A549 (cell line): ENCODE measurements around the gene PPP2R5B. TPM values are rescaled to one million over a fixed set of nuclear protein-coding genes. Genes with fewer than 3 reads are reported as not detected.
"Not testable (repeated sequence)": the region's sequence is repeated elsewhere in the genome, so short reads cannot be mapped to it uniquely, and the experiment has no call there.

Source experiments
- ATAC-seq, 2 experiments: fragments of 200-7000 bp in 1 of 2; fragments of >200 bp in 1 of 2; cut with Nextera tagmentation in 1 of 2; cut with Tn5 transposase in 1 of 2; 3 replicates each; pipeline versions ENCODE4 v1.8.0 to v1.9.1; 2018 to 2020; ENCODE audit warnings: mild to moderate bottlenecking in 1 of 2, moderate library complexity in 1 of 2
- CTCF ChIA-PET: fragments of 300-600 bp; sonication (Branson Sonifier 250); formaldehyde crosslinking; extraction: SDS; loops from one replicate; lab custom pipeline; 2021; ENCODE audit warnings: antibody characterized with exemption, inconsistent platforms; lab: Yijun Ruan, JAX
- POLR2A ChIA-PET: fragments of 350-600 bp; formaldehyde crosslinking; extraction: SDS; loops from one replicate; lab custom pipeline; 2021; ENCODE audit warnings: antibody characterized with exemption, inconsistent platforms; lab: Yijun Ruan, JAX
- DNase-seq, 2 experiments: peaks; one replicate each; pipeline versions ENCODE4 v3.0.0 to v3.0.0-alpha.2; 2011 to 2016; ENCODE audit warnings: low read depth in 1 of 2, low spot score in 1 of 2
- FAIRE-seq: peaks from 2 replicates; lab custom pipeline; 2011; peaks lifted over from hg19 to GRCh38; lab: Jason Lieb, UNC
- H3K27ac ChIP-seq, 2 experiments: fragments of >200 bp; sonication (Bioruptor Twin); formaldehyde crosslinking; 3 replicates each; pipeline ENCODE4 v1.5.1; 2016 to 2017
- H3K4me1 ChIP-seq: fragments of >200 bp; sonication (Bioruptor Twin); formaldehyde crosslinking; 3 replicates; pipeline ENCODE4 v1.6.1; 2016
- H3K4me2 ChIP-seq: fragments of >200 bp; sonication (Bioruptor Twin); formaldehyde crosslinking; 3 replicates; pipeline ENCODE4 v1.6.1; 2016
- H3K4me3 ChIP-seq: fragments of >200 bp; sonication (Bioruptor Twin); formaldehyde crosslinking; 3 replicates; pipeline ENCODE4 v1.5.1; 2016
- H3K9me3 ChIP-seq: fragments of >200 bp; sonication (Bioruptor Twin); formaldehyde crosslinking; 3 replicates; pipeline ENCODE4 v1.6.1; 2016
- CBX2 ChIP-seq: fragments of 200-600 bp; sonication (generic); IDR thresholded peaks from 2 replicates; pipeline ENCODE4 v1.6.1; 2016; ENCODE audit warnings: low read depth, mild to moderate bottlenecking, borderline replicate concordance
- EHMT2 ChIP-seq: fragments of 200-600 bp; sonication (generic); IDR thresholded peaks from 2 replicates; pipeline ENCODE4 v1.6.1; 2016; ENCODE audit warnings: antibody characterized with exemption, low read depth, mild to moderate bottlenecking, moderate library complexity
- ESRRA ChIP-seq: fragments of 150-350 bp; IDR thresholded peaks from 2 replicates; pipeline ENCODE4 v1.6.1; 2014; ENCODE audit warnings: mild to moderate bottlenecking, low read length, borderline replicate concordance
- PHF8 ChIP-seq: fragments of 200-600 bp; sonication (generic); IDR thresholded peaks from 2 replicates; pipeline ENCODE4 v1.6.1; 2016; ENCODE audit warnings: low read depth, mild to moderate bottlenecking, antibody characterized with exemption, moderate library complexity, borderline replicate concordance
- RNF2 ChIP-seq: fragments of 200-600 bp; sonication (generic); IDR thresholded peaks from 2 replicates; pipeline ENCODE4 v1.6.1; 2016; ENCODE audit warnings: low read depth, mild to moderate bottlenecking, antibody characterized with exemption, moderate library complexity, borderline replicate concordance
- SMC3 ChIP-seq: fragments of >200 bp; sonication (Bioruptor Twin); formaldehyde crosslinking; IDR thresholded peaks from 3 replicates; pipeline ENCODE4 v1.6.1; 2018; ENCODE audit warnings: inconsistent platforms
- TP53 ChIP-seq: fragments of 250-450 bp; sonication (Bioruptor Pico); IDR thresholded peaks from 2 replicates; pipeline ENCODE4 v1.5.0; 2021; ENCODE audit warnings: mild to moderate bottlenecking, moderate library complexity
- USF2 ChIP-seq: fragments of 450-650 bp; IDR thresholded peaks from 2 replicates; pipeline ENCODE4 v1.6.1; 2014; ENCODE audit warnings: antibody characterized with exemption
- ZNF302 ChIP-seq: fragments of 250-450 bp; sonication (Bioruptor Pico); IDR thresholded peaks from 2 replicates; pipeline ENCODE4 v1.9.0; 2021; ENCODE audit warnings: inconsistent platforms, mild to moderate bottlenecking, moderate library complexity
- WGBS: methylation state at CpG from one replicate; pipeline ENCODE4 v1.1.6; 2017; ENCODE audit errors: missing lambda C conversion rate; 5-methylcytosine and 5-hydroxymethylcytosine counted together
- polyA plus RNA-seq, 4 experiments: library from polyadenylated mRNA; depleted of rRNA in 3 of 4; stranded (reverse); fragments of >200 nt; fragmentation: RNase III in 1 of 4; extraction: RNeasy Plus Mini Kit Qiagen cat#74134 plus additional on column Dnase treatment in 1 of 4; gene quantifications; 2 replicates in 3 of 4; 3 replicates in 1 of 4; pipeline ENCODE4 v1.2.3, GENCODE V29; 2011 to 2017
- small RNA-seq, 6 experiments: library from RNA; depleted of rRNA; stranded (forward); fragments of <200 nt; gene quantifications; one replicate each; pipeline ENCODE3, GENCODE V24; 2012
- TF ChIP-seq, protein P1 (sequence below): fragments of >200 bp; sonication (Bioruptor Twin); formaldehyde crosslinking; IDR thresholded peaks from 2 replicates; pipeline ENCODE4 v1.6.1; 2016
- TF ChIP-seq, protein P2 (sequence below): fragments of >200 bp; sonication (Bioruptor Twin); formaldehyde crosslinking; IDR thresholded peaks from 3 replicates; pipeline ENCODE4 v1.5.1; 2016

The PPP2R5B gene
- polyA plus RNA-seq, 2 of the 4 experiments (the other 2 are of a cell fraction), result 5.7 to 6.9 TPM

- TF ChIP-seq CBX2 (no peak), EHMT2 (no peak), USF2 (no peak)
Observed at GRCh38 chr11:64974124-64974523, 49.6 kb downstream of the PPP2R5B start (continued).

GRCh38 chr11:64976651-64977050 is 52.2 kb downstream of the PPP2R5B start:
- ChIA-PET CTCF (interaction anchor here (0.6 to 3.7 kb wide), 5 partner anchors 20 to 707 kb away, joined by 3 to 15 read pairs (median 5); partner anchors contain the start of gene BATF2), POLR2A (no interaction called here)
- H3K27ac ChIP-seq, result no peak overlapping the region
- TF ChIP-seq ZNF302 (CRISPR knock-in tag) (no peak), ESRRA (no peak), EHMT2 (no peak), RNF2 (no peak), PHF8 (no peak), TP53 (CRISPR knock-in tag) (no peak), SMC3 (no peak)
- TF ChIP-seq, protein P1, sequence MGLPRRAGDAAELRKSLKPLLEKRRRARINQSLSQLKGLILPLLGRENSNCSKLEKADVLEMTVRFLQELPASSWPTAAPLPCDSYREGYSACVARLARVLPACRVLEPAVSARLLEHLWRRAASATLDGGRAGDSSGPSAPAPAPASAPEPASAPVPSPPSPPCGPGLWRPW, result no peak
- TF ChIP-seq, protein P2, sequence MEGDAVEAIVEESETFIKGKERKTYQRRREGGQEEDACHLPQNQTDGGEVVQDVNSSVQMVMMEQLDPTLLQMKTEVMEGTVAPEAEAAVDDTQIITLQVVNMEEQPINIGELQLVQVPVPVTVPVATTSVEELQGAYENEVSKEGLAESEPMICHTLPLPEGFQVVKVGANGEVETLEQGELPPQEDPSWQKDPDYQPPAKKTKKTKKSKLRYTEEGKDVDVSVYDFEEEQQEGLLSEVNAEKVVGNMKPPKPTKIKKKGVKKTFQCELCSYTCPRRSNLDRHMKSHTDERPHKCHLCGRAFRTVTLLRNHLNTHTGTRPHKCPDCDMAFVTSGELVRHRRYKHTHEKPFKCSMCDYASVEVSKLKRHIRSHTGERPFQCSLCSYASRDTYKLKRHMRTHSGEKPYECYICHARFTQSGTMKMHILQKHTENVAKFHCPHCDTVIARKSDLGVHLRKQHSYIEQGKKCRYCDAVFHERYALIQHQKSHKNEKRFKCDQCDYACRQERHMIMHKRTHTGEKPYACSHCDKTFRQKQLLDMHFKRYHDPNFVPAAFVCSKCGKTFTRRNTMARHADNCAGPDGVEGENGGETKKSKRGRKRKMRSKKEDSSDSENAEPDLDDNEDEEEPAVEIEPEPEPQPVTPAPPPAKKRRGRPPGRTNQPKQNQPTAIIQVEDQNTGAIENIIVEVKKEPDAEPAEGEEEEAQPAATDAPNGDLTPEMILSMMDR, result no peak
- no peak overlapping the region for H3K4me3 ChIP-seq
- WGBS, result 45% methylated on average over 2 of the region's 2 CpGs
- H3K4me2 ChIP-seq, result no peak overlapping the region
- DNase-seq (no peak), ATAC-seq (no peak), FAIRE-seq (no peak)
- H3K4me1 ChIP-seq, result no peaks in the 10 kb centered on the region
- H3K9me3 ChIP-seq, result no peaks in the 10 kb centered on the region

DNA sequence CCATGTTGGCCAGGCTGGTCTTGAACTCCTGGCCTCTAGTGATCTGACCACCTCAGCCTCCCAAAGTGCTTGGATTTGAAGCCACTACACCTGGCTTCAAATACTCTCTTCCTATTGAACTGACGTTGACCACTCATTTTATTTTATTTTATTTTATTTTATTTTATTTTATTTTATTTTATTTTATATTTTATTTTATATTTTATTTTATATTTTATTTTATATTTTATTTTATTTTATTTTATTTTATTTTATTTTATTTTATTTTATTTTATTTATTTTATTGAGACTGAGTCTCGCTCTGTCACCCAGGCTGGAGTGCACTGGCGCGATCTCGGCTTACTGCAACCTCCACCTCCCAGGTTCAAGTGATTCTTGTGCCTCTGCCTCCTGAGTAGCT is 58.9 kb downstream of the PPP2R5B start:
- H3K27ac ChIP-seq, POLR2A ChIA-PET, H3K4me3 ChIP-seq, H3K4me1 ChIP-seq, H3K9me3 ChIP-seq, H3K4me2 ChIP-seq, ATAC-seq, DNase-seq, FAIRE-seq: not testable (repeated sequence)
- 73% methylated on average over 5 of the region's 5 CpGs for WGBS
- CTCF ChIA-PET, result interaction anchor here (0.8 to 1.4 kb wide), 3 partner anchors 10 to 31 kb away, joined by 3 to 5 read pairs (median 3); partner anchors contain the start of gene ARL2

Small RNA genes within 50 kb of the gene (small RNA-seq; reads per million reads assigned to genes)
- gene MIR6749, result 0 reads per million in 6 experiments
- 0 reads per million in 6 experiments for gene MIR6750

Other genes with a start within 250 kb of the PPP2R5B start
- gene NRXN2, start 201.5 kb upstream of the PPP2R5B start, polyA plus RNA-seq (2011; rRNA removed), result not detected in 2 replicates
- 0.04 to 0.17 TPM (median 0.07 TPM) in 3 replicates for gene NRXN2, start 201.5 kb upstream of the PPP2R5B start, polyA plus RNA-seq (2017; fragmentation: RNase III; extraction: RNeasy Plus Mini Kit Qiagen cat#74134 plus additional on column Dnase treatment)
- 0.88 and 0.95 TPM in 2 replicates for gene RASGRP2, start 180.5 kb upstream of the PPP2R5B start, polyA plus RNA-seq (2011; rRNA removed)
- gene RASGRP2, start 180.5 kb upstream of the PPP2R5B start, polyA plus RNA-seq (2017; fragmentation: RNase III; extraction: RNeasy Plus Mini Kit Qiagen cat#74134 plus additional on column Dnase treatment), result 0.89 to 1.1 TPM (median 0.94 TPM) in 3 replicates
- gene PYGM, start 164.7 kb upstream of the PPP2R5B start, polyA plus RNA-seq (2011; rRNA removed), result 0.22 and 0.40 TPM in 2 replicates
- gene PYGM, start 164.7 kb upstream of the PPP2R5B start, polyA plus RNA-seq (2017; fragmentation: RNase III; extraction: RNeasy Plus Mini Kit Qiagen cat#74134 plus additional on column Dnase treatment), result 0.23 to 0.51 TPM (median 0.39 TPM) in 3 replicates
- gene SF1, start 146.1 kb upstream of the PPP2R5B start, polyA plus RNA-seq (2011; rRNA removed), result 88.8 and 104 TPM in 2 replicates
- gene SF1, start 146.1 kb upstream of the PPP2R5B start, polyA plus RNA-seq (2017; fragmentation: RNase III; extraction: RNeasy Plus Mini Kit Qiagen cat#74134 plus additional on column Dnase treatment), result 268 to 341 TPM (median 310 TPM) in 3 replicates
- 9.4 and 10.2 TPM in 2 replicates for gene MAP4K2, start 121.5 kb upstream of the PPP2R5B start, polyA plus RNA-seq (2011; rRNA removed)
- 8.4 to 10.6 TPM (median 9.9 TPM) in 3 replicates for gene MAP4K2, start 121.5 kb upstream of the PPP2R5B start, polyA plus RNA-seq (2017; fragmentation: RNase III; extraction: RNeasy Plus Mini Kit Qiagen cat#74134 plus additional on column Dnase treatment)
- gene MEN1, start 114.1 kb upstream of the PPP2R5B start, polyA plus RNA-seq (2011; rRNA removed), result 17.0 and 18.5 TPM in 2 replicates
- gene MEN1, start 114.1 kb upstream of the PPP2R5B start, polyA plus RNA-seq (2017; fragmentation: RNase III; extraction: RNeasy Plus Mini Kit Qiagen cat#74134 plus additional on column Dnase treatment), result 30.2 to 35.5 TPM (median 34.7 TPM) in 3 replicates
- gene CDC42BPG, start 80.0 kb upstream of the PPP2R5B start, polyA plus RNA-seq (2011; rRNA removed), result 0.35 and 0.50 TPM in 2 replicates
- gene CDC42BPG, start 80.0 kb upstream of the PPP2R5B start, polyA plus RNA-seq (2017; fragmentation: RNase III; extraction: RNeasy Plus Mini Kit Qiagen cat#74134 plus additional on column Dnase treatment), result 1.0 to 1.1 TPM (median 1.0 TPM) in 3 replicates
- gene EHD1, start 46.1 kb upstream of the PPP2R5B start, polyA plus RNA-seq (2011; rRNA removed), result 25.9 and 27.7 TPM in 2 replicates
- gene EHD1, start 46.1 kb upstream of the PPP2R5B start, polyA plus RNA-seq (2017; fragmentation: RNase III; extraction: RNeasy Plus Mini Kit Qiagen cat#74134 plus additional on column Dnase treatment), result 37.8 to 52.4 TPM (median 43.4 TPM) in 3 replicates
- gene ATG2A, start 7.5 kb upstream of the PPP2R5B start, polyA plus RNA-seq (2011; rRNA removed), result 3.1 and 4.0 TPM in 2 replicates
- gene ATG2A, start 7.5 kb upstream of the PPP2R5B start, polyA plus RNA-seq (2017; fragmentation: RNase III; extraction: RNeasy Plus Mini Kit Qiagen cat#74134 plus additional on column Dnase treatment), result 10.7 to 13.4 TPM (median 12.8 TPM) in 3 replicates
- gene GPHA2, start 11.2 kb downstream of the PPP2R5B start, polyA plus RNA-seq (2011; rRNA removed), result not detected in 2 replicates
- gene GPHA2, start 11.2 kb downstream of the PPP2R5B start, polyA plus RNA-seq (2017; fragmentation: RNase III; extraction: RNeasy Plus Mini Kit Qiagen cat#74134 plus additional on column Dnase treatment), result not detected in 3 replicates
- 0.12 and 0.24 TPM in 2 replicates for gene MAJIN, start 47.4 kb downstream of the PPP2R5B start, polyA plus RNA-seq (2011; rRNA removed)
- not detected in 3 replicates for gene MAJIN, start 47.4 kb downstream of the PPP2R5B start, polyA plus RNA-seq (2017; fragmentation: RNase III; extraction: RNeasy Plus Mini Kit Qiagen cat#74134 plus additional on column Dnase treatment)
- gene BATF2, start 72.3 kb downstream of the PPP2R5B start, polyA plus RNA-seq (2011; rRNA removed), result 0.67 and 0.79 TPM in 2 replicates
- gene BATF2, start 72.3 kb downstream of the PPP2R5B start, polyA plus RNA-seq (2017; fragmentation: RNase III; extraction: RNeasy Plus Mini Kit Qiagen cat#74134 plus additional on column Dnase treatment), result 0.21 to 0.35 TPM (median 0.29 TPM) in 3 replicates
- 117 and 129 TPM in 2 replicates for gene ARL2, start 89.5 kb downstream of the PPP2R5B start, polyA plus RNA-seq (2011; rRNA removed)
- gene ARL2, start 89.5 kb downstream of the PPP2R5B start, polyA plus RNA-seq (2017; fragmentation: RNase III; extraction: RNeasy Plus Mini Kit Qiagen cat#74134 plus additional on column Dnase treatment), result 136 to 166 TPM (median 160 TPM) in 3 replicates
- gene SNX15, start 102.8 kb downstream of the PPP2R5B start, polyA plus RNA-seq (2011; rRNA removed), result 13.4 and 15.8 TPM in 2 replicates
- gene SNX15, start 102.8 kb downstream of the PPP2R5B start, polyA plus RNA-seq (2017; fragmentation: RNase III; extraction: RNeasy Plus Mini Kit Qiagen cat#74134 plus additional on column Dnase treatment), result 17.0 to 18.4 TPM (median 17.7 TPM) in 3 replicates
- gene SAC3D1, start 116.5 kb downstream of the PPP2R5B start, polyA plus RNA-seq (2011; rRNA removed), result 9.4 and 12.9 TPM in 2 replicates
- 29.0 to 31.0 TPM (median 30.4 TPM) in 3 replicates for gene SAC3D1, start 116.5 kb downstream of the PPP2R5B start, polyA plus RNA-seq (2017; fragmentation: RNase III; extraction: RNeasy Plus Mini Kit Qiagen cat#74134 plus additional on column Dnase treatment)
- gene NAALADL1, start 133.9 kb downstream of the PPP2R5B start, polyA plus RNA-seq (2011; rRNA removed), result not detected in 2 replicates
- not detected in 3 replicates for gene NAALADL1, start 133.9 kb downstream of the PPP2R5B start, polyA plus RNA-seq (2017; fragmentation: RNase III; extraction: RNeasy Plus Mini Kit Qiagen cat#74134 plus additional on column Dnase treatment)
- gene CDCA5, start 159.4 kb downstream of the PPP2R5B start, polyA plus RNA-seq (2011; rRNA removed), result 28.0 and 30.9 TPM in 2 replicates
- 43.1 to 46.0 TPM (median 44.1 TPM) in 3 replicates for gene CDCA5, start 159.4 kb downstream of the PPP2R5B start, polyA plus RNA-seq (2017; fragmentation: RNase III; extraction: RNeasy Plus Mini Kit Qiagen cat#74134 plus additional on column Dnase treatment)
- 27.7 and 30.1 TPM in 2 replicates for gene ZFPL1, start 159.5 kb downstream of the PPP2R5B start, polyA plus RNA-seq (2011; rRNA removed)
- gene ZFPL1, start 159.5 kb downstream of the PPP2R5B start, polyA plus RNA-seq (2017; fragmentation: RNase III; extraction: RNeasy Plus Mini Kit Qiagen cat#74134 plus additional on column Dnase treatment), result 29.2 to 33.5 TPM (median 31.7 TPM) in 3 replicates
- gene VPS51, start 171.5 kb downstream of the PPP2R5B start, polyA plus RNA-seq (2011; rRNA removed), result 37.2 and 44.7 TPM in 2 replicates
- 46.7 to 51.7 TPM (median 51.0 TPM) in 3 replicates for gene VPS51, start 171.5 kb downstream of the PPP2R5B start, polyA plus RNA-seq (2017; fragmentation: RNase III; extraction: RNeasy Plus Mini Kit Qiagen cat#74134 plus additional on column Dnase treatment)
- 8.2 and 9.6 TPM in 2 replicates for gene TM7SF2, start 187.2 kb downstream of the PPP2R5B start, polyA plus RNA-seq (2011; rRNA removed)
- 6.9 to 9.7 TPM (median 8.2 TPM) in 3 replicates for gene TM7SF2, start 187.2 kb downstream of the PPP2R5B start, polyA plus RNA-seq (2017; fragmentation: RNase III; extraction: RNeasy Plus Mini Kit Qiagen cat#74134 plus additional on column Dnase treatment)
- 5.5 and 6.0 TPM in 2 replicates for gene ZNHIT2, start 193.0 kb downstream of the PPP2R5B start, polyA plus RNA-seq (2011; rRNA removed)
- 12.4 to 14.0 TPM (median 13.5 TPM) in 3 replicates for gene ZNHIT2, start 193.0 kb downstream of the PPP2R5B start, polyA plus RNA-seq (2017; fragmentation: RNase III; extraction: RNeasy Plus Mini Kit Qiagen cat#74134 plus additional on column Dnase treatment)
- 401 and 591 TPM in 2 replicates for gene FAU, start 197.4 kb downstream of the PPP2R5B start, polyA plus RNA-seq (2011; rRNA removed)
- gene FAU, start 197.4 kb downstream of the PPP2R5B start, polyA plus RNA-seq (2017; fragmentation: RNase III; extraction: RNeasy Plus Mini Kit Qiagen cat#74134 plus additional on column Dnase treatment), result 866 to 893 TPM (median 878 TPM) in 3 replicates
- 55.5 and 61.8 TPM in 2 replicates for gene MRPL49, start 197.6 kb downstream of the PPP2R5B start, polyA plus RNA-seq (2011; rRNA removed)
- 62.7 to 65.5 TPM (median 64.5 TPM) in 3 replicates for gene MRPL49, start 197.6 kb downstream of the PPP2R5B start, polyA plus RNA-seq (2017; fragmentation: RNase III; extraction: RNeasy Plus Mini Kit Qiagen cat#74134 plus additional on column Dnase treatment)
- gene SYVN1, start 209.8 kb downstream of the PPP2R5B start, polyA plus RNA-seq (2011; rRNA removed), result 21.4 and 50.4 TPM in 2 replicates
- gene SYVN1, start 209.8 kb downstream of the PPP2R5B start, polyA plus RNA-seq (2017; fragmentation: RNase III; extraction: RNeasy Plus Mini Kit Qiagen cat#74134 plus additional on column Dnase treatment), result 22.4 to 26.9 TPM (median 25.1 TPM) in 3 replicates
- gene SPDYC, start 245.5 kb downstream of the PPP2R5B start, polyA plus RNA-seq (2011; rRNA removed), result not detected in 2 replicates
- gene SPDYC, start 245.5 kb downstream of the PPP2R5B start, polyA plus RNA-seq (2017; fragmentation: RNase III; extraction: RNeasy Plus Mini Kit Qiagen cat#74134 plus additional on column Dnase treatment), result not detected in 3 replicates